Coronary artery (tissue), 2 donors: ENCODE data around the gene SEMA6C.
A peak's percentile ranks its signal among the peaks of the same experiment; 100 is the strongest.

ENCODE experiments used
- DNase-seq: peaks from one replicate; pipeline ENCODE4 v3.0.0-alpha.2; 2017; ENCODE audit warnings: low spot score
- H3K27ac ChIP-seq, 2 donors: fragments of 200-600 bp; sonication (generic); one replicate each; pipeline ENCODE4 v1.5.1; 2016 to 2019
- H3K4me3 ChIP-seq: fragments of 200-600 bp; sonication (generic); 2 replicates; pipeline ENCODE4 v1.5.1; 2016; ENCODE audit warnings: mild to moderate bottlenecking, moderate library complexity
- TF ChIP-seq, protein P1 (sequence below): fragments of 200-600 bp; sonication (generic); IDR thresholded peaks from one replicate; pipeline ENCODE4 v1.5.1; 2019; ENCODE audit warnings: antibody characterized with exemption

Gene SEMA6C

GRCh38 chr1:151134991-151135390 lies 11.4 kb downstream of the SEMA6C start:
- Histone ChIP-seq H3K4me3 (no peak overlapping the region), H3K27ac (no peak overlapping the region)
- no peak for DNase-seq
- TF ChIP-seq, protein P1, sequence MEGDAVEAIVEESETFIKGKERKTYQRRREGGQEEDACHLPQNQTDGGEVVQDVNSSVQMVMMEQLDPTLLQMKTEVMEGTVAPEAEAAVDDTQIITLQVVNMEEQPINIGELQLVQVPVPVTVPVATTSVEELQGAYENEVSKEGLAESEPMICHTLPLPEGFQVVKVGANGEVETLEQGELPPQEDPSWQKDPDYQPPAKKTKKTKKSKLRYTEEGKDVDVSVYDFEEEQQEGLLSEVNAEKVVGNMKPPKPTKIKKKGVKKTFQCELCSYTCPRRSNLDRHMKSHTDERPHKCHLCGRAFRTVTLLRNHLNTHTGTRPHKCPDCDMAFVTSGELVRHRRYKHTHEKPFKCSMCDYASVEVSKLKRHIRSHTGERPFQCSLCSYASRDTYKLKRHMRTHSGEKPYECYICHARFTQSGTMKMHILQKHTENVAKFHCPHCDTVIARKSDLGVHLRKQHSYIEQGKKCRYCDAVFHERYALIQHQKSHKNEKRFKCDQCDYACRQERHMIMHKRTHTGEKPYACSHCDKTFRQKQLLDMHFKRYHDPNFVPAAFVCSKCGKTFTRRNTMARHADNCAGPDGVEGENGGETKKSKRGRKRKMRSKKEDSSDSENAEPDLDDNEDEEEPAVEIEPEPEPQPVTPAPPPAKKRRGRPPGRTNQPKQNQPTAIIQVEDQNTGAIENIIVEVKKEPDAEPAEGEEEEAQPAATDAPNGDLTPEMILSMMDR = no peak

DNA sequence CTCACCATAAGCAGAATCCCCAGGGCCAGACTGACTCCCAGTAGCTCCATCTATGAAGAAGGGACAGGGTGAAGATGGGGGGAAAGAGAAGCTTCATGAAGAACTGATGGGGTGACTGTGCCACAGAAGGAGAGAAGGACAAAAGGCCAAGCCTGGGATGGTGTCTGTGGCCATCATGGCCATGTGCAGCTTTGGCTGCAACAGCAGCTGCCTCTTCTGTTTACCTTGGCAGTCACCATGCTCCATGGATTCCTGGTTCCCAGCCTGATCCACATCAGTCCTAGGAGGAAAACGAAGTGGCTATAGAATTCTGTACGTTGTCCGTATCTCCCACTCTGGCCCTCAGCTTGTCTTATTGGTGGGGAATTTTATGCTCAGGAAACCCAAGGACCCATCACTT lies 12.0 kb downstream of the SEMA6C start:
- TF ChIP-seq, protein P1 = no peak
- no peak for DNase-seq

DNA sequence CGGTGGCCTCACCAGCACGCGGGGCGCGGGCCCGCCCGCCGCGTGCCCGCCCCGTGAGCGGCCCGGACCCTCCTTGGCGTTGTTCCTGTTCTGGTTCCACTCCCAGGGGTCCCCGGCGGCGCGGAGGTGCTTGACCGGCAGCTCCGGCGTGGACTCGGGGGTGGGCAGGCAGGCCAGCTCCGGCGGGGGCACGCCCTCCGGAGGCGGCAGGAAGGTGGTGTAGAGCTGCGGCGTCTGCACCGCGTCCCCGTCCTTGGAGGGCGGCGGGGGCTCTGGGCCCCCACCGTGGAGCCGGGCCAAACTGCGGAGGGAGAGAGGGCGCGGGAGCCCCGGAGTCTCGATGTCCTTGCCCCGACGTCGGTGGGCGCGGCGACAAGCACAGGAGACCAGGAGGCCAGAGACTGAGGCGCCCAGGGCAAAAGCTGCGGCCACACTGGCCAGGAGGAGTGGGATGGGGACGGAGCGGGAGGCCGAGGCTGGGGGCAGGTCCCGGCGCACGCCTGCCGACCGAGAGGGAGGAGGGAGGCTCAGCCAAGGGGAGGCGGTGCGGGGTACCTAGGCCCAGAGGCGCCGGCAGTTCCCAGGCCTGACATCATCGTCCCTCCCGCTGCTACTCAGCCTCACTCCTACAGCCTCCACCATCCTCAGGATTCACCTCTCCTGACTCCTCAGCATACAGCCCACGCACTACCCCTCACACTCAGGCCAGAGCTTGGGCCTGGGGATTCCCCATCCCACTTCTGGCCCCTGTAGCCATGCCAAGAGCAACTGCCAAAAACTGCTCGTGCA lies 13.2 kb downstream of the SEMA6C start:
- no peak for DNase-seq
- TF ChIP-seq, protein P1 = no peak
- no peak overlapping the region for H3K27ac ChIP-seq
- no peak overlapping the region for H3K4me3 ChIP-seq

More for the DNA sequence above, 12.0 kb downstream of the SEMA6C start:
- no peak overlapping the region for H3K4me3 ChIP-seq
- no peak overlapping the region for H3K27ac ChIP-seq

DNA sequence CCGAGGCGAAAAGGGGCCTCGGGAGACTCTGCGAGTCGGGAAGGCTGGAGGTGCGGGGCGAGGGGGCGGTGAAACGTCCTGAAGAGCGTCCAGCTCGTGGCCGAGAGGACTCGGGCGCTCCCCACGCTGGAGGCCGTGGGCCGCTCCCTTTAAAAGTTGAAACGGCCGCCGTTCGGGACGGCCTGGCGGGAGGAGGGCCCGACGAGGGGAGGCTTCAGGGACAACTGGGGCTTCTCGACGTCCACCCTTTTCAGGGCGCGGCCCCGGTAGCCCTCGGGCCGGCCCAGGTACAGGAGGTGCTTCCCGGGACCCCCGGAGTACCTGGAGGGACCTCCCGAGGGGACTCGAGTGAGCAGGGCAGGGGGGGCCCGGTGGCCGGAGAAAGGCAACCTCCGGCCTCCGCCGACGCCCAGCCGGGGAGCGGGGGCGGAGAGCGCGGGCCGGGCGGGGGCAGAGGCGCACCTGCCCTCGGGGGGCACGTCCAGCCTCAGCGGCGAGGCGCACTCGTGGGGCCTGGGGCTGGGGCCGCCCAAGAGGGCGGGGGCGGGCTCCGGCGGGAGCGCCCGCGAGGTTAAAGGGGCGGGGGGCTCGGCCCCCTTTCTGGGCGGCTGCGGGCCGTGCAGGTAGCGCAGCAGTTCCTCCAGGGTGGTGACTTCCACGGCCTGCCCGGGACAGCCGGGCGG lies 14.0 kb downstream of the SEMA6C start:
- H3K27ac ChIP-seq = no peak overlapping the region
- peak overlapping the region; percentile 70 for H3K4me3 ChIP-seq
- no peak for DNase-seq
- TF ChIP-seq, protein P1 = no peak

DNA sequence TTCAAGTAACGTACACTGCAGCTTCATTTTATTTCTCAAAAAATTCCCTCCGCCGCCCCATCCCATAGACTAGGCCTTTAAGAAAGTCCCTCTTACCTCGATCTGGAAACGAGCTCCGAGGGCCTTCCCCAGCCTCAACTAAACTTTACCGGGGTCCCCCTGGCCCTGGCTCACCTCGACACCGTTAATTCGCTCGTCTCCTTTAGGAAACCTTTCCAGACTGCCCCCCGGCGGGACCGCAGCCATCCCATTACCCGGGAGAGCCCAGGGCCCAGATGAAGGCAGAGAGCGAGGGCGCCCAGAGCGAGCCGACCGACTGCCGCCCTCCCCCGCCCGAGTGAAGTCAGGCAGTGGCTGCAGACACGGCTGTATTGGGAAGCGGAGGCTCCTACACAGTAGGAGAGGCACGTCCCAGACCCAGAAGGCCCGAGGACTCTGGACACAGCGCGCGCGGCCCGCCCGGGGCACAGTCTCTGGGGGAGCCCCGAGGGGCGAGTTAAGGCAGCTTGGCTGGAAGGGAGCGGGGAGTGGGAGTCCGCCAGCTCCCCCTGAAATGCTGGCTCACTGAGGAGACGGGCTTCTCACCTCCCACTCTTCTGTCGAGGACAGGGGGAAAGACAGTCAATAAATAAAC lies 14.6 kb downstream of the SEMA6C start:
- Histone ChIP-seq H3K27ac (peak overlapping the region in 1 of 2 donors; percentile 66), H3K4me3 (peak overlapping the region; percentile 70)
- TF ChIP-seq, protein P1 = no peak
- no peak for DNase-seq

GRCh38 chr1:151130987-151131586 lies 15.3 kb downstream of the SEMA6C start:
- peak overlapping the region; percentile 70 for H3K4me3 ChIP-seq
- peak; percentile 89 for DNase-seq
- TF ChIP-seq, protein P1 = no peak
- peak overlapping the region in 1 of 2 donors; percentile 66 for H3K27ac ChIP-seq
